KG1 (cell line): ENCODE results near the gene TMEM255B.
"Not testable (repeated sequence)": the region's sequence is repeated elsewhere in the genome, so short reads cannot be mapped to it uniquely, and the experiment has no call there.

Source experiments
- DNase-seq: peaks from one replicate; lab custom pipeline; 2025; lab: John Stamatoyannopoulos, UW

The TMEM255B gene

GRCh38 chr13:113817860-113818691 is 59.0 kb downstream of the TMEM255B start:
- no peak for DNase-seq

DNA sequence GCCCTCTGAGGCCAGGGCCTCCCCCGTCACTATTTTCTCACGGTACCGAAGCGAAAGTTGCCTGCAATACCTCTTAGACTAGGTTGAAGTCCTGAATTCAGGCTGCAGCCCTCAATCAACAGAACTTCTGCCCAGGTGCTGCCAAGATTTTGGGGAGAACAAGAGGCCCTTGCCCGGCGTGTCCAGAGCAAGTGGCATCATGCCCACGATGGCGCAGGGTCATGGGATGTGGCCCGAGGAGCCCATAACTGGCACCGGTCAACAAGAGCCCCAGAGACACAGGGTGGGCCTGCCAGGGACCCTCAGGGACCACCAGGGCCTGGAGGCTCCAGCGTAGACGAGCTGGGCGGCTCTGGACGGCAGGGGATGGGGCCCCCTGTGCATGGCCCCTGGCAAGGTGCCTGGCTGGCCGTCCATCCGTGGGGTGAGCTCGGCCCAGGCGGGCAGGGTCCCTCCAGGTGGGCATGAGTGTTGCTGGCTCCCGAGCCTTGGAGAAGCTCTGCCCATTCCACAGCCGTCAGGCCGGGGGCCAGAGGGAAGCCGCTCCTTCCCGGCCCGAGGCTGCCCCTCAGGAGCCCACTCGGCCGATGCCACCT is 59.8 kb downstream of the TMEM255B start:
- DNase-seq: no peak

DNA sequence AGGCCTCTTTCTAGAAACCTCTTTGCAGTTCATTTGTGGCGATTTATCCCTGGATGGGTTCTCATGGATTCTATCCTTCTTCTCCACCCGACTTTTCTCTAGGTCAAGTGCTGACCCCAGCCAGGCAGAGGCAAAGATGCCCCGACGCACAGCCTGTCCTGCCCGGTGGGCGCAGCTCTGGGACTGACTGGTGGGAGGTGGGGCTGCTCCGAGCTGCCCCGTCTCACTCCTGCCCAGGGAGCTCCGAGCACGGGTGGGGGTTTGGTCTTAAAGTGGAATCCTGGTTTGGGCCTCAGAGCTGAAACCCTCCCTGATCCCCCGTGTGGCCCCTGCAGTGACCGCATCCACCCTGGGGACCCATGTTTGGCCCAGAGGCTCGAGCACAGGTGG is 60.3 kb downstream of the TMEM255B start:
- DNase-seq: no peak

DNA sequence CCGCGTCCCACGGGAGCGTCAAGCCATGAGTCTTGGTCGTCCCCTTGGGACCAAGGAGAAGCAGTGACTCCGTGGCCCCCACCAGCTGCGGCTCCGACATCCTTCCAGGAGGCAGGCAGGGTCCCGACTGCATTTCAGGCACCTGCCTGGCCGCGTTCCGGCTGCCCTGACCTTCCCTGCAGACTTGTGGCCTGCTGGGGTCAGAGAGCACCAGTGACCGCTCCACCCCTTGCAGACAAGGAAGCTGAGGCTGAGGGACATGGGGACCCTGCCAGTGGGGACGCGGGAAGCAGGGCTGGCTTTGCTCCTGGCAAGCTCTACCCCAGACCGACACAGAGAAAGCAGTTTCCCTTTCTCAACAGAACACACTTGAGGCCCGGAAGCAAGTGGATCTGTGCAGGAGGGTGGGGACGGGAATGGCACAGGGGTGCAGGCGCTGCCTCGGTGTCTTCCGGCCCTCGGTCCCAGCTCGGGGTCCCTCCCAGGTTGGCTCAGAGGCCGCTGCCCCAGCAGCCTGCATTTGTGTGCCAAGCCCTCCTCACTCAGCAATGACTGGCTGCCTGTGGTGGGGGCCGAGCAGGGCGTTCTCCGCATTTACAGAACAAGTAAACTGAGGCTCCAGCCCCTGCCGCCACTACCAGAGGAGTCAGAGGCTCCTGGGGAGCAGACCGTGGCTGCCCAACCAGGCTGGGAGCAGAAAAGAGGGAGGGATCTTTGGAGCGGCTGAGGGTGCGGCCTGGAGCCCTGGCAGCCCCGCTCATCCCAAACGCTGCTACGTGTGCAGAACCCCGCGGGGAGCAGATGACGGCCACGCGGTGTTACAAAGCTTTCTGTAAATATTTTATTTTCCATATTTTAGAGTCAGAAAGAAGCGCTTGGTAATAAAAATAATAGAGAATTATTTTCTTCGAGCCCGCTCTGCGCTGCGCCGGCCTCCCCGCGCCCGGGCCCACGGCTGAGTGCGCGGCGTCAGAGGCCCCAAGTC is 61.0 kb downstream of the TMEM255B start:
- no peak for DNase-seq

- no peak for DNase-seq
Observed at GRCh38 chr13:113820813-113821651, 62.0 kb downstream of the TMEM255B start.

- no peak for DNase-seq
Observed at GRCh38 chr13:113821847-113822246, 62.8 kb downstream of the TMEM255B start.

DNA sequence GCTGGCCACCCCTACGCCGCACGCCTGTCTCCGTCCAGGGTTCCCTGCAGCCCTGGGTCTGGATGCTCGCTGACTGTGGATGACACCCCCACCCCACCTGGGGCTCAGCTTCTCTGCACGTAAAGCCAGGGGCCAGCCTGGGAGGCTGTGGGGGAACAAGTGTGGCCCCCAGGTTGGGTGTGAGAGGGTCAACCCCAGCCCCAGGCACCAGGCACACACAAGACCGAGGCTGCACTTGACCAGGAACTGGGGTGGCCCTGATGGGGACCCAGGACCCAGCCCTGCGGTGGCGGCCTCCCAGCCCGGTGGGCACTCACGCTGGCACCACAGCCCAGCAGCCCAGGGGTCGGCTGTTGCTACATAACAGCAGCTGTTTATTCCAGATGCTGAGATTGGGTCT is 63.2 kb downstream of the TMEM255B start:
- DNase-seq: no peak

GRCh38 chr13:113822956-113823744 is 64.1 kb downstream of the TMEM255B start:
- no peak for DNase-seq

GRCh38 chr13:113823771-113824170 is 64.7 kb downstream of the TMEM255B start:
- no peak for DNase-seq

DNA sequence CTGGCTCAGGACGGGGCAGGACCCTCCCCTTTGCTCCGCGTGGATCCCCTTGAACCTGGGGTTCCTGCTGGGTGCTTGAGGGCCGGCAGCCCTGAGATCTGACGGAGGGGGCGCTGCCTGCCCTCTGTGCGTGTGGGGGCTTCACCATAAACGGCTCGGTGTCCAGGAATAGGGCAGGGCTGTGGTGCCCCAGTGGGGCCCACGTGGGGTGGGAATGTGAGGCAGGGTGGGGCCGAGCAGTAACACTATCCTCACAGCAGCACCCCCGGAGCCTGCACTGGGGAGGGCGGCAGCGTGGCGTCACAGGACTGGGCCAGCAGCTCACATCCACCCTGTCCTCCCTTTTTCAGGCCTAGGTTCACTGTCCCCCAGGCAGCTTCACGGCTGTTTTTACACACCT is 66.8 kb downstream of the TMEM255B start:
- no peak for DNase-seq

GRCh38 chr13:113826446-113826845 is 67.4 kb downstream of the TMEM255B start:
- DNase-seq: not testable (repeated sequence)

DNA sequence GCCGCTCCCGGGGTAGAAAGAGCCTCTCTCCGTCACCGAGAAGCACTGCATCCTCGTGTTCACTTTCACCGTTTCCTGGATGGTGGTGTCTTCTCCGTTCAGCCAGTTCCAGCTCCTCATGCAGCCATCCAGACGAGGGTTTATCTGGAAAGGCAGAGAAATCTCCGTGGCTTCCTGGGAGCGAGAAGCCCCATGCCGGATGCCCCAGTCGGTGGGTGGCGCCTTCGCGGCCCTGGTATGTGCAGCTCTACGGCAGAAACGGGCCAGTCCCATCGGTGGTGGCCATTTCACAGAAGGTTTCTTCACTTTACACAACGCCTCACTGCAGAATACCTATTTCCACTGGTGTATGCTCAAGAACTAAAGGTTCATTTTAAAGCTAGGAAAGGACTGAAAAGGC is 68.0 kb downstream of the TMEM255B start:
- DNase-seq: no peak

- DNase-seq: no peak
Observed at GRCh38 chr13:113828282-113828825, 69.3 kb downstream of the TMEM255B start.

- not testable (repeated sequence) for DNase-seq
Observed at GRCh38 chr13:113830426-113830950, 71.5 kb downstream of the TMEM255B start.

GRCh38 chr13:113831061-113831460 is 72.0 kb downstream of the TMEM255B start:
- DNase-seq: no peak

GRCh38 chr13:113832205-113832604 is 73.2 kb downstream of the TMEM255B start:
- DNase-seq: no peak

GRCh38 chr13:113832631-113833030 is 73.6 kb downstream of the TMEM255B start:
- no peak for DNase-seq

GRCh38 chr13:113833111-113833830 is 74.2 kb downstream of the TMEM255B start:
- no peak for DNase-seq

DNA sequence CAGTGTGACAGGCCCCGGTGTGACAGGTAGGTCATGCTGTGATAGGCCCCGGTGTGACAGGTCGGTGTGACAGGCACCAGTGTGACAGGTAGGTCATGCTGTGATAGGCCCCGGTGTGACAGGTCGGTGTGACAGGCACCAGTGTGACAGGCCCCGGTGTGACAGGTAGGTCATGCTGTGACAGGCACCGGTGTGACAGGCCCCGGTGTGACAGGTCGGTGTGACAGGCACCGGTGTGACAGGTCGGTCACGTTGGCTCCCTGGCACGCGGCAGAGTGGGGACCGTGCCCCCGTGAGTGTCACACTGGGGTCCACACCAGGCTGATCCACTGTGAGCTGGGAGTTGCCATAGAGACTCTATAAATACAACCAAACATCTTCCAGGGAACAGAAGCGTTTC is 75.0 kb downstream of the TMEM255B start:
- DNase-seq: not testable (repeated sequence)
